Measurements from ENCODE around the gene ENKUR.
A peak's percentile ranks its signal among the peaks of the same experiment; 100 is the strongest.
"Not testable (repeated sequence)": the region's sequence is repeated elsewhere in the genome, so short reads cannot be mapped to it uniquely, and the experiment has no call there.

The ENKUR gene

DNA sequence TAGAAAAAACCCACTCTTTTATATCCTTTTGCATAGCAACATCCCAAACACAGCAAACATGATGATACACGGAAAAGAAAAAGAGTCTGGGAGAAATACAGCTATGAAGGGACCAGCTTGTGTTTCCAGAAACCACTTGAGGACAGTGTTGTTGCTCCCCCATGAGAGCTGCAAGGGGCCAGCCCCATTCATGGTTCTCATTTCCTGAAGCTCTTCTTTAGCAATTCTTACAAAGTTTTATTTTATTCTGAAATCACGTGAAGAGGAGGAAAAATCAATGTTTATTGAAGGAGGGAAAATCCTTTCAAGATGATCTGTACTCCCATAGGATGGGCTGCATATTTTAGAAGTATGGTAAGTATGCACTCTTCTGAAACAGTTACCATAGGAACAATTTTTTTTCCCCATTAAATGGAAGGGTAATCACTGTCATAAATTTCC is 46.1 kb downstream of the ENKUR start:
- no peak for DNase-seq

DNA sequence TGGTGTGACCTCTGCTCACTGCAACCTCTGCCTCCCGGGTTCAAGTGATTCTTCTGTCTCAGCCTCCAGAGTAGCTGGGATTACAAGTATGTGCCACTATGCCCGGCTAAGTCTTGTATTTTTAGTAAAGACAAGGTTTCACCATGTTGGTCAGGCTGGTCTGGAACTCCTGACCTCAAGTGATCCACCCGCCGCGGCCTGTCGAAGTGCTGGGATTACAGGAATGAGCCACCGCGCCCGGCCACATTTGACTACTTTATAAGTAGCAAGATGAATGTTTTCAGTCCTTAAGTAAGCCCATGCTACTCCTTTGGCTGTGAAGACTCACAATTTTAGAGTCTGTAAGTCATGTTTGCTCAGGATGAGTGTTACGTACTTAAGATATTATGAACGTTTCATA is 47.0 kb downstream of the ENKUR start:
- not testable (repeated sequence) for DNase-seq

DNA sequence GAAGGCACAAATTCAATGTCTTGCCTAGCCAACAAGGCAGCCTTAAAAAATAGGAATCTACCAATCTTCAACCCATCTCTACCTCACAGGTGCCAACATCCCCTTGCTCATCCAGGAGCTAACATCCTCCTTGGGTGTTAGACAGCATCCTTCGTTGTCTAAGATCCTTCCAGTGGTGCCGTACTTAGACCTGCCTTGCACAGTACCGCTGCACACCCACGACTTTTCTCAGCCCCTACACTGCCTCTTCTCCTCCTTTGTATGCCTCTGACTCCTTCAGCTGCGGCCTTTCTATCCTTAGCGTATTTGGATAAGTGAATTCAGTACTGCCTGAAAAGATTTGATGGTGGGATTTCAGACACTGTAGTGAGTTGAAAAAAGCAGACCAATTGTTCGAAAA is 47.6 kb downstream of the ENKUR start:
- no peak for DNase-seq

DNA sequence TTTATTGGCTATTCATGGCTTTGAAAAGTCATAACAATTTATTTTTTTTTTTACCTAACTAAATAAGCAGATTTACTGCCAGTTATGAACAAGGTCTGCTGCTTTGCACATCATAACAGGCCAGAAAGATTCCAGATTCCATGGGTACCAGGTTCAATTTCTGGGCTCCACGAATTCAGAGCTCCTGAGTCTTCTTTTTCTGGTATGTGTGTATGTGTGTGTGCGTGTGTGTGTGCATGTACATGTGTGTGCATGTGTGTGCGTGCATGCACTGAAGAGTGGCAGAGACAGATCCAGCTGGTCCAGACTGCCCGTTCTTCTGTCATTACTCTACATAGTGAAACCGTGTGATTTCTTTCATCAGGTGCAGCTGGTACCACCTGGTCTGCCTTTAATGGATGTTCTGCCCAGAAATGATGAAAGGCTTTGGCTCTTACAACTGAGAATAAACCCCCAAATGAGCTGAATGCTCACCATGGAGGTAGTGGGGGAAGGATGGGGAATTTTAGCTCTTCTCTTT is 48.9 kb downstream of the ENKUR start:
- DNase-seq, result no peak

DNA sequence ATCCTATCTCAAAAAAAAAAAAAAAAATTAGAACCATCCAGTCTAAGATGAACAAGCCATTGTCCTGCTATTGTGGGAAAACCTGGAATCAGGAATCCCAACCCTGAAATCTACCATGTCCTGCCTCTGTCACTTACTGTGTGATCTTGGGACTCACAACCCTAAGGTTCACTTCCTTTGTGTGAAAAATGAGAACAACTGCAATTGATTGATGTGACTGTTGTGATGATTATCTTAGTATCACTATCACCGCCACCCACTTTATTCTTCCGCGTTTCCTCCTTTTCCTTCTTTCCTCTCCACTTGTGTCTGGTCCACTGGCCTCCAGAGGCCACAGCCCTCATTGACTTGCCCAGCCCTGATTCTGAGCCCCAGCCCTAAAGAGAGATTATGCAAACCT is 50.9 kb downstream of the ENKUR start:
- no peak for DNase-seq

DNA sequence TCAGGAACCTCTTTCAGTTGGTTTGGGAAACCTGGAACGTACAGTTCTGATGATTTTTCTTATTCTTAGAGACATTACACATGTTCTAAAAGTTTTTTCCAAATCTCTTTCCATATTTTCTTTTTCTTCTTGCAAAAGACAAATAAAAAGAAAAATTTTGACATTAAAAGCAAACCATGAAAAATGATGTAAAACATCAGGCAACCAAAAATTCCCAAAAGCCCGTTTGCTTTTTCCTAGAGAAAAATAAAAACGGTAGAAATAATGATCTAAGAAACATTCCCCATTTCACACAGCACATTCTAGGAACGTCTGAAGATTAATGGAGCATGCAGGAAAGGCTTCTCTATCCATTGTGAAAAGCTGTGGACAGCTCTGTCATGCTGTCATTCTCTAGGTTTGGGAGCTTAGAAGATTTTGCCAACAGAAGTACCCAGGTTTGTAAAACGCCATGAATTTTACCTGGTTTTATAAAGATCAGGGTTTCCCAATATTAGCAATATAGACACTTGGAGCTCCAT is 52.4 kb downstream of the ENKUR start:
- DNase-seq, result no peak

DNA sequence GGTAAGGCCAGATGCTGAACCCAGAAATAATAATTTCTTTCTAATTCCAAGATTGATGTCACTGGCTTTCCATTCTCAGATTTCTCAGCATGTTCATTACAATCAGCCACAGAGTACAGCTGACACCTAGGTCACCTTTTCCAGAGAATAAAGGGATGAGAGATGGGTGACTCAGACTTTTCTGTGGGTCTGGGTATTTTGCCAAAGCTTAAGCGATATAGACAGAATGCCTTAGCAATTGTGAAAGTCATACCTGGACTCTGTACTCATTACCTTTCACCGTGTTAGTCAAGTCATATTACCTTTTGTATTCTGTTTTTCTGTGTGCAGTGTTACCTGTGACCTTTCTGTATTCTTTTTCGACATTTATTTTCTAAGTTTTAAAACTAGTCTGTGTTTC is 53.0 kb downstream of the ENKUR start:
- no peak for DNase-seq

DNA sequence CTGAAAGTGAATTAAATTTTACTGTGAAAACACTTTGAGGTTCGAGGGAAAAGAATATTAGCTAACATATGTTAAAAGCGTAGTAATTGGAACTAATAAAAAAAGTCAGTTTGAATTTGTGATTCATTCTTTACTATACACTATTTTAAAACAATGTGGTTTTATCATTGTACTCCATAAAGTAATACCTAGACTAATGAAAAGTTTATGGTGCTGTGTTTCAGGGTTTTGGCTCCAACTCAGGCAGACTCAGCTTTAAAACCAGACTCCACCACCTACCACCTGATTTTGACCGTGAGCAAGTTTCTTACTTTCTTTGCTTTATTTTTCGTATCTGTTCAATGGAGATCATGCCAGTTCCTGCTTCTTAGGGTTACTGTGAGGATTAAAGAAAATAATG is 54.4 kb downstream of the ENKUR start:
- no peak for DNase-seq

DNA sequence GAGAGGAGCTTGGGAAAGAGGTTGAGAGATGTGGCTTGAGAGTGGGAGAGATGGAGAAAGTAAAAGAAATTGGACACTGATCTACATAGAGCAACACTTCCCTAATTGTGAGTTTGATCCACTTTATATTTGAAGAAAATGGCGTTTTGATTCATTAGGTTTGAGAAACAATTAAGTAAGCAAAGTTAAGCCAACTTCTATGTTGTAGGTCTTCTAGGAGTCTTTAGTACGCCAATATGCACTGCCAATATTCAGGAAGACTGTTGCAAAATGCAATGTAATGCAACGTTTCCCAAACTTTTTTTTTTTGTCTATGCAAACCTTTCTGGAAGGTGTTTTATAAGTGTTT is 56.6 kb downstream of the ENKUR start:
- no peak for DNase-seq

DNA sequence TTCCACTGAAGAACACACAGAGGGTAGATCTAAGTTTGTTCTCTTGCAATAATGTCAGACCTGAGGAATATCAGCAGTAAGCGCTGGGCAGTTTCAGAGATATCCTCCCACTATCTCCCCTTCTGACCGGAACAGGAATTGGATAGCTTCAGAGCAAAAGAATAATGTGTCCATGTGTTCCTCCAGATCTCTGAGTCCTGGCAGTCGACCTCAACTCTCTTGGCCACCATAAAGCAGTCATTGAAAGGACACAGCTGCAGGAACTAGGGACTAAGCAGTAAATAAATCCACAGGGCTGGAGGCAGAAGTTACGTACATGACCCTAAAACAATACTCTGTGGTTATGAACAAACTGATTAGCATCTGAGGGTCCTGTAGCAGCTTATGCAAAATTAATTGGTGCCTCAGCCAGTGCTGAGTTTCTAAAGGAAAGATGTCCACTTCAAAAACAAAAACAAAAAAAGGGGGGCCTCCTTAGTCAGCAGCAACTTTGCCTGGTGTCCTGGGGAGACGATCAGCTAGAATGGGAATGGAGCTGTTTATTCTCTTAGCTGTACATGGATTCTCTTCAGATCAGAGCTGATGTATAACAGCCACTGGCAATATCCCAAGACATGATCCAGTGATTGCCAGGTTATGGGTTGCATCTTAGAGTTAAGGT is 57.1 kb downstream of the ENKUR start:
- no peak for DNase-seq

DNA sequence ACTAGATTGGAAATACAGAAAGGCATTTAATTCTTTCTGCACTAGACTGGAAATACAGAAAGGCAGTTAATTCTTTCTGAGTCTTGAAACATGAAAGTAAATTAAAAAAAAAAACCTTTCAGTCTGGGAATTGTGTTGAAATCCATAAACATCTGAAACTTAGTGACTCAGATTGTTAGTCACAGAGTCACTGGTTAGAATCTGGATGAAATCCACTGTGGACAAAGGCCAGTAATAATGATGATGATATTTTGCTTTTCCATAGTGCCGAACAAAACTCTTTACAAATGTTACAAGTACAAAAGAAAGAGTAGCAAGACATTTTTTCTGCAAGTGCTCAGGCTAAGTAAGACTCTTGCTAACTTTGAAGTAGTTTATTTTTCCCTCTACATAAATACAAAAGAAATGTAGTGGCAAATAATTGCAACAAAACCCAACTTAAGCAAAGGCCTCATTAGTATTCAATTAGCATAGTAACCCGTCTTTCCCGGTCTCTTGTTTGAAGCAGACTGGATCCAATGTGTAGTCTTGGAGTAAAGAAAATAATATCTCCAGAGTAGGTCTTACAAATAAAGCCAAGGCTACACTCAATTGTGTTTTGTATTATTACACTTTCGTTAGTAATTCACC is 57.8 kb downstream of the ENKUR start:
- DNase-seq, result no peak

DNA sequence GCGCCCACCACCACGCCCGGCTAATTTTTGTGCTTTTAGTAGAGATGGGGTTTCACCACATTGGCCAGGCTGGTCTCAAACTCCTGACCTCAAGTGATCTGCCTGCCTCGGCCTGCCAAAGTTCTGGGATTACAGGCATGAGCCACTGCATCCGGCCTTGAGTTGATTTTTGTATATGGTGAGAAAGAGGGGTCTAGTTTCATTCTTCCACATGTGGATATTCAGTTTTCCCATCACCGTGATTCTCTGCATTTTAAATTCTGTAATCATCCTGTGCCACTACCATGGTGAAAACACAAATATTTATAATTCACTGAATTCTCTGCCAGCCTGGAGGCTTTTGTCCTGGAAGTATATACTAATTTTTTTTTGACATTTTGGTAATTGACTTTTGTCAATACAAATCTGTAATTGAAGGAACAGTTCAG is 58.3 kb downstream of the ENKUR start:
- DNase-seq, result not testable (repeated sequence)

DNA sequence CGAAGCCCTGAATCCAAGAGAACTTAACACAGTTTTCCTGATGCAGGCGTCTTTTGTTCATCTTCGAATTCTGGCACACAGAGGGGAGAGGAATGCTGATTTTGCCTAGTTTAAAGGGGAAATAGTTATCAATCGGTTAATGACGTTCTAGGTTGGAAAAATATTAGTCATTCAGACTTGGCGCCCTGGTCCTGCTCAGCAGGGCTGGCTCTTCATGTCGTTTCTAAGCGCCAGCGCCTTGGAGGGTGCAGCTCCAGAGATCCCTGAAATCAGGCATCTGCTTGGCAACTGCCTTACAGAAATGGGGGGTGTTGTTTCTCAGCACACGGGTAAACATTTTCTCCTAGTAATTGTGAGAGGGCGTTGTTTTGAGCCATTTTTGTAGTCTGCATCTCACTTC is 62.3 kb downstream of the ENKUR start:
- DNase-seq, result no peak

DNA sequence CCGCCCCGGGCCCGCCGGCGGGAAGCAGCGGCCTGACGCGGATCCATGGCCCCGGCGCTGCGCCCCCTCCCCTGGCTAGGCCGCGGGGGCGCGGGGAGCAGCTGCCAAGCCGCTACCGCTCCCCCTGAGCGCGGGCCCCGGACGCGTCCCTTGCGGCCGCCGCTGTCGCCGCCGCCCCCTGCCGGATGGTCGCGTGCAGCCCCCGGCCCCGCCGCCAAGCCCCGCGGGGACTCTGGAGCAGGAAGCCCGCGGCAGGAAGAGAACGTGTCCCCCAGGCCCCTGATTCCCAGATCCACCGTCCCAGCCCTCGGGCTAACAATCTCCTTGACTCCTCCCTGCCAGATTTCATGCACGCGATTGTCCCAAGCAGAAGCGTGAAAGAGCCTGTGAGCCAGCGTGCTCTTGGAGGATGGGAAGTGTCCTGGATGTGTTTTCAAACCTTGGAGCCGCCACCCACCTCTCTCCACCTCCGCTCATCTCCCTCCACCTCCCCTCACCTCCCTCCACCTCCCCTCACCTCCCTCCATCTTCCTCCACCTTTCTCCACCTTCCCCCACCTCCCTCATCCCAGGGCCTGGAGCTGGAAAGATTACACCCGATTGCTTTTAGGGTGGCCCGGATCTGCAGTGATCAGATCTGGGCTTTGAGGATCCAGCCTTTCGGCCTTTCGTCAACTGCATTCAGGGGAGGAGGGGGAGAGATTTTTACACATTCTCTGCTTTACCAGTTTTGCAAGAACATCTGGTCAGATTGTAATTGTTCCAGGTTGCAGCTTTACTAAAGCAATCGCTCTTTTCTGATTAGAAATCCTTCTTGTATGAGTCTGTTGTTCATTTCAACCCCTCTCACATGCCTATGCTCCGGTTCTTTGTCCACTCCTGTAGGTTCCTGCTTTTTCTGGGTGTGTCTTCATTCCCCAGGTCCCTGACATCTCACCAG is 63.0 kb downstream of the ENKUR start:
- no peak for DNase-seq

DNA sequence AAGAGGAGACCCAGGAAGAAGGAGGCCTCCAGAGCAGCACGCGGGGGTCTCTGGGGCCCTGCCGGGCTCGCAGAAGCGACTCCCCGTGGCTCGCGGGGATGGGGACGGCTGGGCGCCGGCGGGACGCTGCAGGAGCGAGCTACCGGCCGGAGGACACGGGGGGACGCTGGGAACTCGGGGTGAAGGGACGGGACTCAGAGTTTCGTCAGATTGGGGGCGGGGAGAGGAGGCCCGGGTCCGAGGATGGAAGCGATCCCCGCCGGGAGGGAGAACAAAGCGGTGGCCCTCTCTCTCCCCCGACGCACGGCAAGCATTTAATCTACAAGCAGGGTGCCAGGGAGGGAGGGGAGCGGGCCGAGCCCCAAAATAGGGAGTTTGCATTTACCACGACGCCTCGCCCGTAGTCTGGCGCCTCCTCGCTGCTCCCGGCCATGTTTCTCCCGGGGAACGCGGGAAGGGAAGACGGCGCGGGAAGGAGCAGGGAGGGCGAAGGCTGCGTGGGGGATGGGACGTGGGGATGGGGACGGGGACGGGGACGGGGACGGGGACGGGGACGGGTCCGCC is 63.7 kb downstream of the ENKUR start, which contains the start of gene PRTFDC1:
PRTFDC1 (minus strand) TSS at position 464 of the 564 bp plus-strand sequence; CDS start at position 433, 31 bp downstream.
- DNase-seq, result no peak

DNA sequence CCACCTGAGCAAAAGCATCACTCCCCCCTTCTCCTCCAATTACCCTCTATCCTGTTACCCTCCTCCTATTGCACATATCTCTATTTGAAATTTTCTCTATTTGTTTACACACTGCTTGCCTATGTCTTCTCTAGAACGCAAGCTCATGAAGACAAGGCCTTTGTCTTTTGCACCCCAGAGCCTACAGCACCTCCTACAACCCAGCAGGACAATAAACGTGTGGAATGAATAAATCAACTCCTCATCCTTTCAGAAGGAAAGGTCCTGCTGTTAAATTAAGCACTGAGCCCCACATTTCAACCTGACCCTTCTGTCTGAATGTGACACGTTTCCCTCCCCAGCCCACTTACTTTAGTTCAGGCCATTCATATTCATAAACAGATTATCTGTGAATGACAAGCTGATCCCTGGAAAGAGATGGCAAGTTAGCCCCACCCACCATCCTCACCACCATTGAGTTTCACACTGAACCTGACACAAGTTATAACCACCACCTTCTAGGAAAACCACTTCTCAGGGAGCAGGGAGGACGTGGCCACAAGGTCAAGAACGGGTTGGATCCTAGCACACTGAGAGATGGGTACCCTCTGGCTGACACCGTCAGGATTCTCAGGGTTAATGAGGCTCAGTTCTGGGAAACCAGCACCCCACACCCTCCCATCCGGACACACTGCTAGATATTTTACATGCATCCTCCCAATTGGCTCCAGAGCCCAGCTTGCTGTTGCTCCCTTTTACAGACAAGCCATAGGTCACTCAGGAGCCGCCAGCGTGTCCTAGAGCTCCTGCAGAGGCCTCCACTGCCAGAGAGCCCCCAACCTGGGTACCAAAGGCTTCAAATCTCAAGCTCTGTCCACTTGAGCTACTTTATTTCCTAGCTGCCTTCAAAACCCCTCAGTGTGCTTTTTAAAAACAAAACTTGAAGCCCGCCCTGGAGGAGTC is 64.5 kb downstream of the ENKUR start:
- peak in 1 of 2 experiments; percentile 8 for DNase-seq

DNA sequence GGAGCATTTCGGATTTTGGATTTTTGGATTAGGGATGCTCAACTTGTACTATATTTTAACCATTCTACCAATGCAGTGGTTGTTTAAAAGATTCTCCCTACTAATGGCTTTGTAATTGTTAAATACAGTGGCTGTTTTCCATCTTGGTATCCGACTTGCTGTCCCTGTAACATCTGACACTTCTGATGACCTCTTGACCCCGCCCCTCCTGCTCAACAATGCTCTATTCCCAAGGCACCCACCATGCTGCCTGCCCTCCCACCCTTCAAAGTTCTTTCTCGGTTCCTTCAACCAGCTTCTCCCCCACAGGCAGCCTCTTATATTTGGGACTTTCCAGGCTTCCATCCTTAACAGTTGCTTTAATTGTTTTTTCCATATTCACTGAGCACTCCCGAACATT is 65.5 kb downstream of the ENKUR start:
- no peak for DNase-seq

DNA sequence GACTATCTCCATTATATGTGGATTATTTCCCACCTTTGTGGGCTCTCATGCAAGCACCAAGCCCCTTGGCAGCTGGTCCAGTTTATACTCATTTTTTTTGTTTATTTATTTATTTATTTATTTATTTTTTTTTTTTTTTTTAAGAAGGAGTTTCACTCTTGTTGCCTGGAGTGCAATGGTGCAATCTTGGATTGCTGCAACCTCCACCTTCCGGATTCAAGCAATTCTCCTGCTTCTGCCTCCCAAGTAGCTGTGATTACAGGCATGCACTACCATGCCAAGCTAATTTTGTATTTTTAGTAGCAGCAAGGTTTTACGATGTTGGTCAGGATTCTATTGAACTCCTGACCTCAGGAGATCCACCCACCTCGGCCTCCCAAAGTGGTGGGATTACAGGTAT is 66.3 kb downstream of the ENKUR start:
- DNase-seq, result no peak

DNA sequence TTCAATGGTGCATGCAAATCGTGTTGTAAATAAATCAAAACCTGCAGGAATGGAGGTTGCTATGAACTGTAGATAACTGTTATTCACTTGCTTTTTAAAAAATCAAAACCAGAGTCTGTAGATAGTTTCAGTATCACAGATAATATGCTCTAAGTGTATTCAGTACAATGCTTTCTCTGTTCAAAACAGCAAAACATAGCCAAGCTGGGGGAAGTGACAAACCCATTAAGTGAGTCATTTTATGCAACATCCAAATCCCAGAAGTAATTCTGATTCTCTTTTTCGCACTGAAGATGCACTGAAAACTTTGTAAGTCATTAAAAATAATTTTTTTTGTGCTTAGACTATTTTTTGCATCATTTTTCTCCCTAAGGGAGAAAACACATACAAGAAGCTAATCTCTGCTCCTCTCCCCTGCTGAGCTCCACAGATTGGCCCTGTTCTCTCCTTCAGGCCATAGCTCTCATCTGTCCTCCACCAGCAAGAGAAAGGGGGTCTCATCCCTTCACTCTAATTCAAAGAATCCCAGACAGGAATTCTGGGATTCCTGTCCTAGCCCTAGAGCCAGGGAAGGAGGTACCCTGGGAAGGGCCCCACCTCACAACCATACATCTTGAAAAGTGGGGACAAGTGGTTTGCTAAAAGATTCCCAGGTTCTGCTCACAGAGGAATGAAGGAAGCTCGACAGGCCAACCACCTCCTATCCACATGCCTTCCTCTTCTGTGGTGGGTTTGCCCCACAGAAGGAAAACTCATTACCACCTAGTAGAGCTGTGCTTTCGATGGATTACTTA is 68.5 kb downstream of the ENKUR start:
- DNase-seq, result no peak

DNA sequence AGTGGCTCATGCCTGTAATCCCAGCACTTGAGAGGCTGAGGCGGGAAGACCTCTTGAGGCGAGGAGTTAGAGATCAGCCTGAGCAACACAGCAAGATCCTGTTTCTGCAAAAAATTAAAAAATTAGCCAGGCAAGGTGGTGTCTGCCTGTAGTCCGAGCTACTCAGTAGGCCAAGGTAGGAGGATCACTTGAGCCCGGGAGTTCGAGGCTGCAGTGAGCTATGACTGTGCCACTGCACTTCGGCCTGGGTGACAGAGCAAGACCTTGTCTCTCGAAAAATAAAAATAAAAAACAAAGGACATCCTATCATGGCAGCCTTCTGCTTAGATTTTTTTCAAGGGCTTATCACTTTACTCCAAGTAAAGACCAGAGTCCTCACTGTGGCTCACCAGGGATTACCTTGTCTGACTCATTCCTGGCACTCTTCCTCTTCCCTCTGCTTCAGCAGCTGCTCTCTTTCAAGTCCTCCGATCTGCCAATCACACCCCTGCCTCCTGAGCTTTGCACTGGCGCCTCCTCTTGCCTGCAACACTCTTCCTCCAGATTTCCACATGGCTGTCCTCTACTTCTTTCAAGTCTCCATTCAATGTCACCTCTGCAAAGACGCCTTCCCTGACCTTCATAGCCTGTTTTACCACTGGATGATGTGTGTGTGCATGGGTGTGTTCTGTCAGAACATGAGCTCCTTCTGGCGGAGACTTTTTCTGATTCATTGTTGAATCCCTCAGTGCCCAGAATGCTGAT is 71.3 kb downstream of the ENKUR start:
- no peak for DNase-seq
